ENCODE measurements around the gene TIMP1. TPM values are rescaled to one million over a fixed set of nuclear protein-coding genes. Genes with fewer than 3 reads are reported as not detected.

Gene TIMP1
- total and polyA plus RNA-seq, 12 donors: 32.8 to 826 (median 70.7) TPM

DNA sequence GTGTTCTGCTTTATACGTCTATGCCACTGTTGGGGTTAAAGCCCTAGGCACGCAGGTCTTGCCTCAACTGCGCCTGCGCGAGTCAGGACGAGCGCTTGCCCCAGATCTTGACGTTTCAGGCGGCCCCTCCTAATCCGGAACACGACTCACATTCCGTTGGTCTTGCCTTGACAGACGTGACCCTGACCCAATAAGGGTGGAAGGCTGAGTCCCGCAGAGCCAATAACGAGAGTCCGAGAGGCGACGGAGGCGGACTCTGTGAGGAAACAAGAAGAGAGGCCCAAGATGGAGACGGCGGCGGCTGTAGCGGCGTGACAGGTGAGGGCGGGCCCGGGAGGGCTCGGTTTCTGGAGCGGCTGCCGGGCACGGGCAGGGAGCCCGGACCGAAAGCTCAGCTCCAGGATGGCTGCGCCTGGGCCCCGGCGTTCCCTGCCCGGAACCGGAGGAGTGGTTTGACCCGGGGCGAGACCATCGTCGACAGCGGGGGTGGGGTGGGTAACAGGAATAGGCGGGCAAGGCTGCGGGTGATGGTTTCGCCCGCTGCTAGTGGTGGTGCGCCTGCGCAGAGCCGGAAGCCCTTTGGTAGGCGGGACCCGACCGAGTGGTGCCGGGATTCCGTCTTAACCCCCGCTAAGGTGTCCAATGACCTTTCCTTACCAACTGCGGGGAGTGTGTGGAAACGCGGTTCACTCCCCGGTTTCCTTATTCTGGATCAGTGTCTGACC lies 21.1 kb upstream of the TIMP1 start, which contains the start of gene ARAF:
TSS of gene ARAF (plus strand) at position 272 of the 725 bp plus-strand sequence. CDS start 1,763 bp downstream, outside the sequence.
- 0% methylated on average over 42 to 59 of the region's 59 CpGs for WGBS, 2 donors
- ATAC-seq (peak; percentile 93 to 96 (median 95)), DNase-seq (peak; percentile 92 to 98)
- Histone ChIP-seq H3K4me3 (peak within 1 kb of the TSS; percentile 41 to 77 (median 68)), H3K27ac (peak within 1 kb of the TSS; percentile 90 to 99 (median 96)), H3K27me3 (no peaks in the 10 kb centered on the region), H3K9me3 (no peaks in the 10 kb centered on the region), H3K4me1 (peaks cover 0 to 40% (median 10%) of the 10 kb centered on the region in 9 donors), H3K36me3 (peaks cover 0 to 35% (median 3%) of the 10 kb centered on the region in 9 donors)
- intact Hi-C loops (cut with DNase I): loop anchor here in 8 of 10 donors (2.0 to 10.0 kb wide), 7 partner anchors 20 to 464 kb away; partner anchors contain the start of gene ELK1 (in 1 of the 8)
- TF ChIP-seq, protein P1, sequence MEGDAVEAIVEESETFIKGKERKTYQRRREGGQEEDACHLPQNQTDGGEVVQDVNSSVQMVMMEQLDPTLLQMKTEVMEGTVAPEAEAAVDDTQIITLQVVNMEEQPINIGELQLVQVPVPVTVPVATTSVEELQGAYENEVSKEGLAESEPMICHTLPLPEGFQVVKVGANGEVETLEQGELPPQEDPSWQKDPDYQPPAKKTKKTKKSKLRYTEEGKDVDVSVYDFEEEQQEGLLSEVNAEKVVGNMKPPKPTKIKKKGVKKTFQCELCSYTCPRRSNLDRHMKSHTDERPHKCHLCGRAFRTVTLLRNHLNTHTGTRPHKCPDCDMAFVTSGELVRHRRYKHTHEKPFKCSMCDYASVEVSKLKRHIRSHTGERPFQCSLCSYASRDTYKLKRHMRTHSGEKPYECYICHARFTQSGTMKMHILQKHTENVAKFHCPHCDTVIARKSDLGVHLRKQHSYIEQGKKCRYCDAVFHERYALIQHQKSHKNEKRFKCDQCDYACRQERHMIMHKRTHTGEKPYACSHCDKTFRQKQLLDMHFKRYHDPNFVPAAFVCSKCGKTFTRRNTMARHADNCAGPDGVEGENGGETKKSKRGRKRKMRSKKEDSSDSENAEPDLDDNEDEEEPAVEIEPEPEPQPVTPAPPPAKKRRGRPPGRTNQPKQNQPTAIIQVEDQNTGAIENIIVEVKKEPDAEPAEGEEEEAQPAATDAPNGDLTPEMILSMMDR (IDR thresholded peaks at IDR 0.05): no peak

DNA sequence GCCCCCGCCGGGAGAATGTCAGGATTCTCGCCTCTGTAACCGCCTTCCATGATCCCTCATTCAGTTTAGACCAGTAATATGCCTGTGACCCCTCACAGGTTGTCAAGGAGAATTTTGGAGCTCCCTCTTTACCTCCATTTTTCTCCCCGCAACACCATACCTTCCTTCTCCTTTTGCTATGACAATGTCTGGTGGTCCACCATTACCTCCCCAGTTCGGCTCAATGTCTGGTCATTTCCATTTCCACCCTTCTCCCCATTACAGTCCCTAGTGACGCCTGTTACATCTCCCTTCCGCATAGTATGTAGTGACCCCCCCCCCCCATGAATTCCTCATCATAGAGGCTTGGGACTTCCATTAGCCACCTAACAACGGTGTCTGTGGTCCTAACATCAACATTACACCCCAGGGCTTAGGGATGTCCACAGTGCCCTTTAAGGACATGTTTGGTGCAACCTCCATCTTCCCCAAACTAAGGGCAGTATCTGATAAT lies 20.5 kb upstream of the TIMP1 start:
- Histone ChIP-seq H3K36me3 (peaks cover 0 to 42% (median 3%) of the 10 kb centered on the region in 9 donors), H3K9me3 (no peaks in the 10 kb centered on the region), H3K27me3 (no peaks in the 10 kb centered on the region), H3K4me1 (peaks cover 0 to 36% (median 10%) of the 10 kb centered on the region in 9 donors), H3K4me3 (peak overlapping the region; percentile 41 to 77 (median 68)), H3K27ac (peak overlapping the region; percentile 90 to 99 (median 96))
- no peak for DNase-seq
- intact Hi-C loops (cut with DNase I): loop anchor here in 8 of 10 donors (2.0 to 10.0 kb wide), 7 partner anchors 21 to 463 kb away; partner anchors contain the start of gene ELK1 (in 1 of the 8)
- 1 to 3% methylated on average over 9 of the region's 9 CpGs for WGBS, 2 donors
- TF ChIP-seq, protein P1 (IDR thresholded peaks at IDR 0.05): no peak
- peak in 1 of 8 donors; percentile 3 for ATAC-seq

GRCh38 chrX:47562615-47563243 lies 19.5 kb upstream of the TIMP1 start:
- intact Hi-C loops (cut with DNase I): loop anchor here in 8 of 10 donors (5.0 to 10.0 kb wide), 6 partner anchors 75 to 462 kb away; partner anchors contain the start of gene ELK1 (in 1 of the 8)
- Histone ChIP-seq H3K36me3 (peaks cover 0 to 52% (median 3%) of the 10 kb centered on the region in 9 donors), H3K4me3 (no peak overlapping the region), H3K9me3 (no peaks in the 10 kb centered on the region), H3K27ac (peak overlapping the region in 2 of 10 donors; percentile 24 to 26), H3K4me1 (peaks cover 0 to 33% (median 10%) of the 10 kb centered on the region in 9 donors), H3K27me3 (no peaks in the 10 kb centered on the region)
- 76 to 79% methylated on average over 13 of the region's 13 CpGs for WGBS, 2 donors
- ATAC-seq: no peak
- no peak for DNase-seq
- TF ChIP-seq, protein P1 (IDR thresholded peaks at IDR 0.05): peak in 7 of 9 donors; percentile 24 to 48 (median 42)

GRCh38 chrX:47563801-47564315 lies 18.4 kb upstream of the TIMP1 start:
- H3K4me3 ChIP-seq: no peak overlapping the region
- intact Hi-C loops (cut with DNase I): loop anchor here in 8 of 10 donors (5.0 to 10.0 kb wide), 6 partner anchors 73 to 461 kb away; partner anchors contain the start of gene ELK1 (in 1 of the 8)
- no peak overlapping the region for H3K27ac ChIP-seq
- peaks cover 0 to 63% (median 12%) of the 10 kb centered on the region in 9 donors for H3K36me3 ChIP-seq
- TF ChIP-seq, protein P1 (IDR thresholded peaks at IDR 0.05): no peak
- ATAC-seq: no peak
- no peaks in the 10 kb centered on the region for H3K9me3 ChIP-seq
- H3K4me1 ChIP-seq: peaks cover 0 to 33% (median 10%) of the 10 kb centered on the region in 9 donors
- no peak for DNase-seq
- WGBS, 2 donors: 80 to 86% methylated on average over 8 of the region's 8 CpGs
- H3K27me3 ChIP-seq: no peaks in the 10 kb centered on the region

Data from heart right ventricle (tissue), 16 donors.